Midbrain (tissue), 1 donor: ENCODE results near the gene ISL2.
A peak's percentile ranks its signal among the peaks of the same experiment; 100 is the strongest.
"Not testable (repeated sequence)": the region's sequence is repeated elsewhere in the genome, so short reads cannot be mapped to it uniquely, and the experiment has no call there.

Experiments used
- DNase-seq: peaks from one replicate; lab custom pipeline; 2025; lab: John Stamatoyannopoulos, UW

Gene ISL2

GRCh38 chr15:76336254-76337058, at the start of gene ISL2:
Gene ISL2, plus strand, starts transcription at chr15:76336773. Its CDS starts 111 bp downstream, at chr15:76336884.
- DNase-seq: peak; percentile 55

GRCh38 chr15:76289582-76289981, 47.0 kb upstream of the ISL2 start:
- DNase-seq: no peak

- no peak for DNase-seq
These were observed 43.2 kb upstream of the ISL2 start for GRCh38 chr15:76293361-76293760.

- not testable (repeated sequence) for DNase-seq
These were observed 42.1 kb upstream of the ISL2 start for GRCh38 chr15:76294463-76294862.

- DNase-seq: no peak
These were observed 39.7 kb upstream of the ISL2 start for GRCh38 chr15:76296849-76297248.

- DNase-seq: not testable (repeated sequence)
These were observed 38.6 kb upstream of the ISL2 start for GRCh38 chr15:76297951-76298350.

- DNase-seq: no peak
These were observed 37.6 kb upstream of the ISL2 start for GRCh38 chr15:76298986-76299385.

GRCh38 chr15:76299786-76300185, 36.8 kb upstream of the ISL2 start:
- DNase-seq: no peak

GRCh38 chr15:76303909-76304308, 32.7 kb upstream of the ISL2 start:
- no peak for DNase-seq

GRCh38 chr15:76309601-76310330, 26.8 kb upstream of the ISL2 start:
- DNase-seq: no peak

- no peak for DNase-seq
These were observed 26.0 kb upstream of the ISL2 start for GRCh38 chr15:76310475-76311099.

GRCh38 chr15:76311100-76311953, 25.2 kb upstream of the ISL2 start, which contains the start of gene ETFA:
Gene ETFA, minus strand, starts transcription at chr15:76311469. Its CDS starts 81 bp downstream, at chr15:76311388.
- peak; percentile 91 for DNase-seq

- DNase-seq: no peak
These were observed 23.9 kb upstream of the ISL2 start for GRCh38 chr15:76312540-76313174.

GRCh38 chr15:76313175-76313567, 23.4 kb upstream of the ISL2 start:
- DNase-seq: not testable (repeated sequence)

- no peak for DNase-seq
These were observed 22.8 kb upstream of the ISL2 start for GRCh38 chr15:76313731-76314130.

GRCh38 chr15:76320012-76320411, 16.6 kb upstream of the ISL2 start:
- DNase-seq: no peak

- DNase-seq: no peak
These were observed 15.4 kb upstream of the ISL2 start for GRCh38 chr15:76321171-76321570.

- DNase-seq: no peak
These were observed 15.0 kb upstream of the ISL2 start for GRCh38 chr15:76321602-76322001.

GRCh38 chr15:76324066-76324465, 12.5 kb upstream of the ISL2 start:
- DNase-seq: no peak

- DNase-seq: no peak
These were observed 10.9 kb upstream of the ISL2 start for GRCh38 chr15:76325704-76326103.
